Ishikawa (cell line): ENCODE measurements around the gene PABPN1L.

Source experiments
- CEBPB ChIP-seq: IDR thresholded peaks from 2 replicates; pipeline ENCODE4 v1.6.1; 2012
- CREB1 ChIP-seq: IDR thresholded peaks from 2 replicates; pipeline ENCODE4 v1.6.1; 2012; ENCODE audit warnings: low read depth
- EP300 ChIP-seq: IDR thresholded peaks from 2 replicates; pipeline ENCODE4 v1.6.1; 2012; ENCODE audit warnings: borderline replicate concordance
- FOXM1 ChIP-seq: IDR thresholded peaks from 2 replicates; pipeline ENCODE4 v1.6.1; 2012; ENCODE audit warnings: low read depth, borderline replicate concordance
- MAX ChIP-seq: IDR thresholded peaks from 2 replicates; pipeline ENCODE4 v1.6.1; 2012

GRCh38 chr16:88856122-88856827 is 10.2 kb downstream of the PABPN1L start:
- TF ChIP-seq CEBPB (no peak), EP300 (no peak), FOXM1 (no peak), CREB1 (no peak), MAX (no peak)
